Activated CD4-positive, CD25-positive, alpha-beta regulatory T cell treated with anti-CD3 and anti-CD28 coated beads, Interleukin-2, amount 50 U/mL, for 72 hours (primary cell): Measurements from ENCODE around the gene PGGHG.
"Not testable (repeated sequence)": the region's sequence is repeated elsewhere in the genome, so short reads cannot be mapped to it uniquely, and the experiment has no call there.

Source experiments
- DNase-seq: peaks from one replicate; pipeline ENCODE4 v3.0.0; 2021

The PGGHG gene

GRCh38 chr11:299081-299891 is 10.4 kb downstream of the PGGHG start, which contains the start of gene IFITM5:
TSS of gene IFITM5 (minus strand) at chr11:299526. CDS start at chr11:299490, 36 bp downstream.
- DNase-seq, result no peak

- no peak for DNase-seq
Measured at GRCh38 chr11:299951-300735, 11.2 kb downstream of the PGGHG start.

DNA sequence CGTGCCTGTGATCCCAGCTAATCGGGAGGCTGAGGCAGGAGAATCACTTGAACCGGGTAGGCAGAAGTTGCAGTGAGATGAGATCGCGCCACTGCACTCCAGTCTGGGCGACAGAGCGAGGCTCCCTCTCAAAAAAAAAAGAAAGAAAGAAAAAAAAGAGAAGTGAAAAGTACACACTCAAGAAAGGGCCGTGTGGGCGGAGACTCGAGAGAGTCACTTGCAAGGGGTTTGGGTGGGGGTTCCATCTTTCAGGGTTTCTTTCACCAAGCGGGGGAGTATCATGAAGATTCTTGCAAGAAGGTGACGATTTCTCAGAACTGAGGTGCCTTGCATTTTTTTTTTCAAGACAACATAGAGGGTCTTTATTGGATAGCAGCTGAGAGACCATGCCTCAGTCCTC is 14.4 kb downstream of the PGGHG start:
- no peak for DNase-seq

- DNase-seq, result no peak
Measured at GRCh38 chr11:304061-304506, 15.2 kb downstream of the PGGHG start.

- no peak for DNase-seq
Measured at GRCh38 chr11:304915-305843, 16.3 kb downstream of the PGGHG start.

DNA sequence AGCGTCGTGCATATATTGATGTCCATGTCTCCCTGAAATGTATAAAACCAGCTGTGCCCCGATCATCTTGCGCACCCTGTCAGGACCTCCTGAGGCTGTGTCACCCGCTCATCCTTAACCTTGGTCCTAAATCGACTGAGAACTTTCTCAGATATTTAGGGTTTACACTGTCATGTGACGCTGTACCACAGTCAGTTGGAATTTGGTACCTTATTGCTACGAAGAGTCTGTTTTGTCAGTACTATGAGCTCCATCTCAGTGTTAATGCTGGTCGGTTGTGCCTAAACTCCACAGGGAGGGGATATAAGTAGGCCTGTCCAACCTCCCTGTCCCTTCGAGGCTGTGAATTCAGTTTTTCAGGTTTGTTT is 16.9 kb downstream of the PGGHG start:
- DNase-seq, result no peak

DNA sequence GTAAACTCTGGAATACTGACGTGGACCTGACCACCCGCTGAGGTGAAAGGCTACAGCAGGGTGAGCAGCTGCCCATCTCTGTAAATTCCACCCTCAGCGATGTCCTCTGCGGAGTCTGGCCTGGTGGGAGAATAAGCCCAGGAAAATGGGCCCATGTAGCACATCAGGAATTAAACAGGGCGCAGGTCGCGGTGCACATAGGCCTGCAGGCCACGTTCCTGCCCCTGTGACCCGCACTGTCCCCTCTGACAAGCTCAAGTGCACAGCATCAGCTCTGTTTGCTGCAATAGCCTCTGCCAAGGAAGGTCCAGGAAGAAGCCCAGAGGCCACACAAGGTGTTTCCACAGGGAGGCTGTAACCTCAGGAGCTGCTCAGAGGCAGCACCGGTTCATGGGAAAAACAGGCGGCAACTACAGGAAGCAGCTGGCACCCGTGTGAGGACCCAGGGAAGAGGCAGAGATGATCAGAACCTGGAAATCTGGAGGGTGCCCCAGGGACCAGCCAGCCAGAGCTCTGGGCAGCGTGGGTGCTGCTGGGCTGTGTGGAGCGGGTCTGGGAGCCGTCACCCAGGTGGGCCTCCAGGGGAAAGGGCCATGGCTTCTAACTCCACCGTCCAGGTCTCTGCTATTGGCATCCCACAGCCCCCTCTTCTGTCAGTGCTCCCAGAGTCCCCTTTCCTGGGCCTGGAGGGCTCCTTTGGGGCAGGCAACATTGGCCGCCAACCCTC is 17.9 kb downstream of the PGGHG start:
- DNase-seq, result no peak

GRCh38 chr11:307766-308708 is 19.1 kb downstream of the PGGHG start, which contains the start of gene IFITM2:
TSS of gene IFITM2 (plus strand) at chr11:307816. CDS start at chr11:308193, 377 bp downstream.
- DNase-seq, result not testable (repeated sequence)

GRCh38 chr11:308740-309665 is 20.1 kb downstream of the PGGHG start:
- DNase-seq, result not testable (repeated sequence)

DNA sequence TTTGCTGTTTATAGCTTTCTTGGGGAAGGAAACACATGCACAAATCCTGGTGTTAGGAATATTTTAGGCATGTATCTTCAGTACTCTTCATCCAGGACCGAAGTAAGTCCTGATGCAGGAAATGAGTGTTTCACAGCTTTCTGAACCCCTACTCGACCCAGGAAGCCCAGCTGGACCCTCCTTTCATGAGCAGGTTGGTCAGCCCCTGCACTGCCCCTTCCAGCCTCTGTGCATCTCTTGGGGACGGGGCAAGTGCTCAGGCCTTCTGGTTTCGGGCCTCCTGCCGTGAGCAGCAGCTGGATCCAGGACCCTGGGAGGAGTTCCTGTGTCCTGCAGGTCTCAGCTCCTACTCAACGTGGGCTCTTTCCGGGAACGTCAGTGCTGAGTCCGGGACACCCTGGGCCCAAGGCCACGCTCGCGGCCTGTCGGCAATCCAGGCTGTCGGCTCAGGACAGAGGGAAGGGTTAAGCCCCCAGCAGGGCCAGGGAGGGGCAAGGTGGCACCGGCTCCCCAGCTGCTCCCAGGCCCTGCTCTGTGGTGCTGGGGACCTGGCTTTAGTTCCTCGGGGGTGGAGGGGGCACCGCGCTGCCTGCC is 21.1 kb downstream of the PGGHG start:
- not testable (repeated sequence) for DNase-seq

- DNase-seq, result peak; percentile 38
Measured at GRCh38 chr11:311013-311748, 22.3 kb downstream of the PGGHG start.

DNA sequence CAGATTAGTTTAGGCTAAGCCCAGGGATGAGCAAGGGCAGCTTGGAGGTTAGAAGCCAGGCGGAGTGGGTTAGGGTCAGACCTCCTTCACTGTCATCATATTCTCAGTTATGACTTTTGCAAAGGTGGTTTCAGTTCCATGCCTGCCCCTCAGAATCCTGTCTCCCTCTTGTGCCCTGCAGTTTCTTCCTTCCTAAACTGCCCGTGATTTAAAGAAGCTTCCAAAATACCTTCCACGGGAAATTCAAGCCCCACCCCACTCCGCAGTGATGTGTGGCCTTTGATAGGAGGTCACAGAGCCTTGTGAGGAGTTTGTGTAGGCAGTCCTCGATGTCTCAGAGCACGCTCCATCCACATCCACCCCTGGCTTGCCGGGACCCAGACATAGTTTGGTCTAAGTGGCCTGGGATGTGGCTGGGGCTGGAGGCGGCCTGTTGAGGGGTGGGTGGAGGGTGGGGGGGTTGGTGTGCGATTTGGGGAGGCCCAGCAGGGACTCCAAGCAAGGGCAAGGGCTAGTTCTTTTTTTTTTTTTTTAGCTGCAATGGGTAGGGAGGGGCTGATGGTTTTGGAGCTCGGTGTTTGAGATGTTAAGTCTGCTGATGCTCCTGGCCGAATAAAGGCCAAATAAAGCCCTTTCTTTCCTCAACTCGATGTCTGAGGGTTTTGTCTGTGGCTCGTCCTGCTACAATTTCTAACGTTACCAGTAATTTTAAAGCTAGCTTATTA is 23.3 kb downstream of the PGGHG start:
- DNase-seq, result peak; percentile 36

- DNase-seq, result peak; percentile 32
Measured at GRCh38 chr11:313304-313786, 24.4 kb downstream of the PGGHG start.

GRCh38 chr11:313787-314553 is 25.0 kb downstream of the PGGHG start, which contains the start of gene IFITM1:
TSS of gene IFITM1 (plus strand) at chr11:314040. CDS start at chr11:314171, 131 bp downstream.
- DNase-seq, result peak; percentile 56

- not testable (repeated sequence) for DNase-seq
Measured at GRCh38 chr11:314554-314875, 25.6 kb downstream of the PGGHG start.

- peak; percentile 34 for DNase-seq
Measured at GRCh38 chr11:315051-315481, 26.1 kb downstream of the PGGHG start.

GRCh38 chr11:315516-315994 is 26.6 kb downstream of the PGGHG start:
- DNase-seq, result no peak
